K562 (cell line): ENCODE measurements around the gene CPZ. TPM values are rescaled to one million over a fixed set of nuclear protein-coding genes. Genes with fewer than 3 reads are reported as not detected.
A peak's percentile ranks its signal among the peaks of the same experiment; 100 is the strongest.

Experiments used
- ARNT ChIP-seq, 2 experiments: fragments of 450-650 bp; IDR thresholded peaks; 2 replicates each; pipeline ENCODE4 v1.6.1; 2016; ENCODE audit warnings: mild to moderate bottlenecking in 1 of 2
- BCLAF1 ChIP-seq, 2 experiments: fragments of 450-650 bp in 1 of 2; IDR thresholded peaks; 2 replicates each; pipeline ENCODE4 v1.6.1; 2011 to 2017; ENCODE audit warnings: low read depth in 2 of 2, antibody characterized with exemption in 1 of 2, borderline replicate concordance in 1 of 2, low read length in 1 of 2, mild to moderate bottlenecking in 1 of 2, mixed read lengths in 1 of 2; ENCODE audit not compliant: control insufficient read depth in 1 of 2
- CBFA2T3 ChIP-seq: fragments of 450-650 bp; IDR thresholded peaks from 2 replicates; pipeline ENCODE4 v1.6.1; 2017
- GATAD2A ChIP-seq: fragments of 450-650 bp; IDR thresholded peaks from 2 replicates; pipeline ENCODE4 v1.6.1; 2017
- HLTF ChIP-seq: fragments of 450-650 bp; IDR thresholded peaks from 2 replicates; pipeline ENCODE4 v1.6.1; 2016
- MTA3 ChIP-seq: fragments of 450-650 bp; formaldehyde crosslinking; IDR thresholded peaks from 2 replicates; pipeline ENCODE4 v1.6.1; 2017; ENCODE audit warnings: mild to moderate bottlenecking, borderline replicate concordance
- PCBP1 ChIP-seq: fragments of 200-400 bp; formaldehyde crosslinking; IDR thresholded peaks from 2 replicates; pipeline ENCODE4 v1.6.1; 2018; ENCODE audit warnings: mild to moderate bottlenecking, low read depth, low read length; ENCODE audit not compliant: poor library complexity, severe bottlenecking
- STAT6 ChIP-seq: sonication (generic); formaldehyde crosslinking; IDR thresholded peaks from 2 replicates; pipeline ENCODE4 v1.8.1; 2023; ENCODE audit warnings: mild to moderate bottlenecking, missing genetic modification reagents
- ZBTB40 ChIP-seq, 2 experiments: fragments of 450-650 bp in 1 of 2; sonication (generic) in 1 of 2; formaldehyde crosslinking in 1 of 2; IDR thresholded peaks; 2 replicates each; pipeline versions ENCODE4 v1.7.1 to v1.9.0; 2016 to 2022; ENCODE audit warnings: inconsistent platforms in 1 of 2, mild to moderate bottlenecking in 1 of 2, missing genetic modification reagents in 1 of 2
- ZNF311 ChIP-seq: fragments of 250-450 bp; sonication (Bioruptor Pico); IDR thresholded peaks from 2 replicates; pipeline ENCODE4 v1.4.0; 2020; ENCODE audit warnings: mild to moderate bottlenecking, moderate library complexity
- polyA plus RNA-seq, 8 experiments: library from polyadenylated mRNA; depleted of rRNA in 4 of 8; stranded (reverse) in 5 of 8; unstranded in 3 of 8; fragments of >200 nt; fragmentation: Nextera tagmentation in 2 of 8; fragmentation: Illumina TruSeq in 1 of 8; extraction: Ambion mirVana in 2 of 8; extraction: Trizol in 1 of 8; gene quantifications; 2 replicates each; pipeline versions ENCODE4 v1.2.1 to v1.2.3, GENCODE V29; 2011 to 2014; ENCODE audit warnings: inconsistent platforms in 1 of 8, missing spikeins in 1 of 8
- total RNA-seq, 7 experiments: library from RNA; depleted of rRNA in 6 of 7; stranded (reverse); fragments of >200 nt in 6 of 7; fragmentation: Illumina TruSeq in 2 of 7; extraction: Trizol in 2 of 7; gene quantifications; 2 replicates each; pipeline versions ENCODE4 v1.2.1 to v1.2.3, GENCODE V29; 2011 to 2021; ENCODE audit warnings: low replicate concordance in 1 of 7

CPZ gene
- total and polyA plus RNA-seq, 9 of the 15 experiments (the other 6 are each of a cell fraction or from before 2014, with no cell fraction given), result 0.06 to 2.2 (median 1.2) TPM; not detected in 1

GRCh38 chr4:8549352-8549931 is 43.1 kb upstream of the CPZ start (continued):
- TF ChIP-seq PCBP1 (no peak), MTA3 (no peak), BCLAF1 (IDR thresholded peaks at IDR 0.05; ENCODE audit: borderline replicate concordance in 1 of 2, control insufficient read depth in 1 of 2, low read depth in 2 of 2, low read length in 1 of 2) (no peak), ZBTB40 (IDR thresholded peaks at IDR 0.05) (peak; percentile 57), ZBTB40 (CRISPR knock-in tag; IDR thresholded peaks at IDR 0.05) (no peak), ARNT (IDR thresholded peaks at IDR 0.05) (no peak), HLTF (no peak), CBFA2T3 (0 out of 2 replicates have a peak, but pooled peaks have one; percentile 4), GATAD2A (peak; percentile 34; the same call in 1 of the 2 replicates), ZNF311 (CRISPR knock-in tag) (0 out of 2 replicates have a peak, but pooled peaks have one; percentile 29), STAT6 (no peak)
